Prostate gland (tissue), 2 donors: ENCODE data around the gene SLC9A7.

ENCODE experiments used
- CTCF ChIP-seq, 4 experiments: fragments of 200-600 bp in 2 of 4; fragments of 450-650 bp in 2 of 4; sonication (generic) in 2 of 4; IDR thresholded peaks; 1 replicate in 3 of 4; 2 replicates in 1 of 4; pipeline ENCODE4 v1.5.1; 2016 to 2019; ENCODE audit warnings: antibody characterized with exemption in 4 of 4, mild to moderate bottlenecking in 2 of 4, moderate library complexity in 2 of 4
- POLR2A ChIP-seq: fragments of 450-650 bp; IDR thresholded peaks from one replicate; pipeline ENCODE4 v1.6.1; 2016; ENCODE audit warnings: antibody characterized with exemption, mild to moderate bottlenecking

- TF ChIP-seq POLR2A (no peak), CTCF (IDR thresholded peaks at IDR 0.05) (no peak)
These were observed 105.4 kb downstream of the SLC9A7 start for GRCh38 chrX:46653482-46653881.
